HepG2 (cell line): ENCODE results near the gene SLC29A2. TPM values are rescaled to one million over a fixed set of nuclear protein-coding genes. Genes with fewer than 3 reads are reported as not detected.
"Not testable (repeated sequence)": the region's sequence is repeated elsewhere in the genome, so short reads cannot be mapped to it uniquely, and the experiment has no call there.

Experiments
- ATAC-seq: fragments of 200-7000 bp; cut with Tn5 transposase; 3 replicates; pipeline ENCODE4 v1.9.1; 2020; ENCODE audit warnings: mild to moderate bottlenecking, moderate library complexity
- BruUV-seq: library from RNA; stranded (reverse); fragments of 400-500 nt; replicated peaks from 2 replicates; lab custom pipeline; 2021; lab: Mats Ljungman, UMichigan
- CTCF ChIA-PET: fragments of 300-600 bp; formaldehyde crosslinking; extraction: SDS; loops from one replicate; lab custom pipeline; 2021; ENCODE audit warnings: low total read pairs, inconsistent platforms, low intra/inter-chr PET ratio; lab: Yijun Ruan, JAX
- POLR2A ChIA-PET: fragments of 350-600 bp; sonication (Branson Sonifier 250); formaldehyde crosslinking; loops from one replicate; lab custom pipeline; 2020; ENCODE audit warnings: antibody characterized with exemption, inconsistent platforms; lab: Yijun Ruan, JAX
- DNase-seq: peaks from one replicate; pipeline ENCODE4 v3.0.0-alpha.2; 2015; ENCODE audit warnings: low spot score
- FAIRE-seq: peaks from 3 replicates; lab custom pipeline; 2011; peaks lifted over from hg19 to GRCh38; lab: Jason Lieb, UNC
- H2AFZ ChIP-seq: one replicate; pipeline ENCODE4 v1.6.1; 2011; ENCODE audit warnings: low read length, inconsistent platforms
- H3K27ac ChIP-seq: fragments of 300-600 bp; 3 replicates; pipeline ENCODE4 v1.8.0; 2011; ENCODE audit warnings: mixed run types, mild to moderate bottlenecking, mixed read lengths, low read length, inconsistent platforms; ENCODE audit not compliant: insufficient read depth; ENCODE audit errors: extremely low read length
- H3K27me3 ChIP-seq, 2 experiments: fragments of 200-600 bp in 1 of 2; 2 replicates in 1 of 2; 3 replicates in 1 of 2; pipeline versions ENCODE4 v1.6.0 to v1.8.0; 2011; ENCODE audit warnings: low read length in 2 of 2, mild to moderate bottlenecking in 2 of 2, moderate library complexity in 2 of 2, inconsistent platforms in 1 of 2; ENCODE audit not compliant: insufficient read depth in 2 of 2, control insufficient read depth in 1 of 2
- H3K36me3 ChIP-seq, 2 experiments: fragments of 200-600 bp in 1 of 2; replicated peaks in 1 of 2; 2 replicates in 1 of 2; 3 replicates in 1 of 2; pipeline versions ENCODE4 v1.5.1 to v1.8.0; 2011; ENCODE audit warnings: low read length in 2 of 2, inconsistent platforms in 1 of 2; ENCODE audit not compliant: insufficient read depth in 2 of 2, control insufficient read depth in 1 of 2
- H3K4me1 ChIP-seq: 2 replicates; pipeline ENCODE4 v1.5.1; 2012; ENCODE audit warnings: low read length, inconsistent platforms; ENCODE audit not compliant: insufficient read depth
- H3K4me2 ChIP-seq: 2 replicates; pipeline ENCODE4 v1.6.0; 2011; ENCODE audit warnings: low read depth, low read length, inconsistent platforms
- H3K4me3 ChIP-seq, 3 experiments: fragments of 200-600 bp in 1 of 3; sonication (generic), shearing (Covaris generic) in 1 of 3; replicated peaks in 1 of 3; 2 replicates each; pipeline ENCODE4 v1.5.1; 2011 to 2016; ENCODE audit warnings: low read length in 3 of 3, inconsistent platforms in 2 of 3, low read depth in 2 of 3, mild to moderate bottlenecking in 2 of 3, control low read depth in 1 of 3, mixed read lengths in 1 of 3; ENCODE audit not compliant: insufficient read depth in 1 of 3
- H3K79me2 ChIP-seq: one replicate; pipeline ENCODE4 v1.6.1; 2011; ENCODE audit warnings: low read length, inconsistent platforms; ENCODE audit not compliant: insufficient read depth
- H3K9ac ChIP-seq: 2 replicates; pipeline ENCODE4 v1.6.0; 2011; ENCODE audit warnings: mild to moderate bottlenecking, low read depth, low read length, inconsistent platforms; ENCODE audit not compliant: insufficient read depth
- H3K9me3 ChIP-seq: 2 replicates; pipeline ENCODE4 v1.5.1; 2012; ENCODE audit warnings: mild to moderate bottlenecking, low read length
- H4K20me1 ChIP-seq: 2 replicates; pipeline ENCODE4 v1.6.0; 2011; ENCODE audit warnings: inconsistent platforms, mild to moderate bottlenecking, low read length, moderate library complexity; ENCODE audit not compliant: insufficient read depth
- EED ChIP-seq: sonication (generic); formaldehyde crosslinking; IDR thresholded peaks from 2 replicates; pipeline ENCODE4 v1.5.0; 2020; ENCODE audit warnings: mild to moderate bottlenecking, missing genetic modification reagents
- IRX3 ChIP-seq: sonication (generic); formaldehyde crosslinking; IDR thresholded peaks from 2 replicates; pipeline ENCODE4 v1.8.1; 2023; ENCODE audit warnings: mild to moderate bottlenecking, low read depth, missing genetic modification reagents, borderline replicate concordance
- ZNF549 ChIP-seq: sonication (generic); formaldehyde crosslinking; IDR thresholded peaks from 2 replicates; pipeline ENCODE4 v1.5.0; 2020; ENCODE audit warnings: missing genetic modification reagents
- ZNF777 ChIP-seq: sonication (generic); formaldehyde crosslinking; IDR thresholded peaks from 2 replicates; pipeline ENCODE4 v1.4.0; 2020; ENCODE audit warnings: missing genetic modification reagents
- WGBS: methylation state at CpG from one replicate; pipeline ENCODE4 v1.1.6; 2017; ENCODE audit warnings: low lambda C conversion rate; 5-methylcytosine and 5-hydroxymethylcytosine counted together
- in situ Hi-C: cut with HindIII; loops from 2 replicates; pipeline ENCODE4 v1.10.0; 2017; ENCODE audit warnings: low pct_unique_long_range_greater_than_20kb; ENCODE audit not compliant: extremely low pct_ligation_motif_present
- intact Hi-C: fragments of 100-400 bp; cut with micrococcal nuclease; formaldehyde crosslinking; loops from one replicate; pipeline ENCODE4 v1.10.0; 2022; ENCODE audit not compliant: unreplicated experiment
- polyA plus RNA-seq, 8 experiments: library from polyadenylated mRNA; depleted of rRNA in 3 of 8; stranded (reverse) in 7 of 8; unstranded in 1 of 8; fragments of >200 nt; fragmentation: Illumina TruSeq in 4 of 8; extraction: Trizol in 4 of 8; gene quantifications; 2 replicates each; pipeline versions ENCODE4 v1.2.1 to v1.2.3, GENCODE V29; 2011 to 2016; ENCODE audit warnings: low read depth in 4 of 8, missing spikeins in 1 of 8, mixed read lengths in 1 of 8; ENCODE audit not compliant: insufficient read depth in 1 of 8
- total RNA-seq, 5 experiments: library from RNA; depleted of rRNA; stranded (reverse); fragments of >200 nt; fragmentation: Illumina TruSeq; extraction: Trizol; gene quantifications; 2 replicates each; pipeline ENCODE4 v1.2.3, GENCODE V29; 2016; ENCODE audit warnings: low read depth in 1 of 5

SLC29A2 gene
- total and polyA plus RNA-seq, 2 of the 13 experiments (the other 11 are each of a cell fraction or from before 2014, with no cell fraction given): 0.63 to 0.66 TPM

GRCh38 chr11:66322732-66323427 is 48.7 kb downstream of the SLC29A2 start:
- no peak for ATAC-seq
- BruUV-seq: no TSS peak
- Histone ChIP-seq H3K4me2 (0 out of 2 replicates have a peak overlapping the region, but pooled peaks have one; percentile 20), H3K9me3 (no peaks in the 10 kb centered on the region), H3K27me3 (peaks cover 0 to 24% of the 10 kb centered on the region in 2 experiments; a peak in 3 of 5 replicates), H3K36me3 (no peaks in the 10 kb centered on the region), H3K27ac (no peak overlapping the region), H4K20me1 (no peaks in the 10 kb centered on the region), H2AFZ (no peak overlapping the region), H3K4me3 (no peak overlapping the region), H3K79me2 (no peaks in the 10 kb centered on the region), H3K4me1 (peaks cover 59% of the 10 kb centered on the region), H3K9ac (no peak overlapping the region)
- no peak for DNase-seq
- in situ Hi-C loops (no loop called here), intact Hi-C loops (no loop called here)
- 20% methylated on average over 8 of the region's 11 CpGs for WGBS
- FAIRE-seq: no peak
- CTCF ChIA-PET: interaction anchor here (1.2 to 2.2 kb wide), 2 partner anchors 11 to 100 kb away, joined by 6 to 24 read pairs; no protein-coding TSS in a partner anchor
- POLR2A ChIA-PET: interaction anchor here (0.7 kb wide), 1 partner anchor 11 kb away, joined by 4 read pairs; no protein-coding TSS in a partner anchor
- TF ChIP-seq ZNF549 (CRISPR knock-in tag) (no peak), EED (CRISPR knock-in tag) (no peak), ZNF777 (CRISPR knock-in tag) (0 out of 2 replicates have a peak, but pooled peaks have one; percentile 17)

GRCh38 chr11:66321606-66322005 is 50.0 kb downstream of the SLC29A2 start:
- Histone ChIP-seq H3K9ac (no peak overlapping the region), H2AFZ (no peak overlapping the region), H3K4me1 (peaks cover 57% of the 10 kb centered on the region), H3K36me3 (no peaks in the 10 kb centered on the region), H3K9me3 (no peaks in the 10 kb centered on the region), H3K79me2 (no peaks in the 10 kb centered on the region), H3K4me3 (no peak overlapping the region), H3K27me3 (peaks cover 0 to 24% of the 10 kb centered on the region in 2 experiments; a peak in 3 of 5 replicates), H3K4me2 (no peak overlapping the region), H3K27ac (no peak overlapping the region), H4K20me1 (no peaks in the 10 kb centered on the region)
- no TSS peak for BruUV-seq
- DNase-seq (no peak), ATAC-seq (no peak), FAIRE-seq (no peak)
- WGBS: 57% methylated on average over 3 of the region's 4 CpGs
- TF ChIP-seq IRX3 (CRISPR knock-in tag): no peak
- intact Hi-C loops: no loop called here
- in situ Hi-C loops: no loop called here
- POLR2A ChIA-PET: interaction anchor here (0.6 to 1.3 kb wide), 2 partner anchors 9 to 32 kb away, joined by 3 to 14 read pairs; partner anchors contain the start of gene YIF1A
- CTCF ChIA-PET: interaction anchor here (1.0 to 2.2 kb wide), 3 partner anchors 10 to 99 kb away, joined by 4 to 24 read pairs (median 6); partner anchors contain the start of gene RIN1

- POLR2A ChIA-PET, BruUV-seq, H2AFZ ChIP-seq, H4K20me1 ChIP-seq, H3K79me2 ChIP-seq, H3K4me3 ChIP-seq, H3K9me3 ChIP-seq, in situ Hi-C loops, H3K36me3 ChIP-seq, DNase-seq, H3K9ac ChIP-seq, ATAC-seq, H3K4me2 ChIP-seq, H3K27ac ChIP-seq, FAIRE-seq, intact Hi-C loops: not testable (repeated sequence)
- Histone ChIP-seq H3K4me1 (peaks cover 52% of the 10 kb centered on the region), H3K27me3 (peaks cover 0 to 21% of the 10 kb centered on the region in 2 experiments; a peak in 3 of 5 replicates)
- WGBS: 71% methylated on average over 6 of the region's 6 CpGs
- CTCF ChIA-PET: interaction anchor here (2.2 kb wide), 1 partner anchor 9 kb away, joined by 24 read pairs; no protein-coding TSS in a partner anchor
Measured at GRCh38 chr11:66320748-66321147, 50.8 kb downstream of the SLC29A2 start.
